Thoracic aorta (tissue), 2 donors: ENCODE measurements around the gene C1QL1. TPM values are rescaled to one million over a fixed set of nuclear protein-coding genes. Genes with fewer than 3 reads are reported as not detected.

ENCODE experiments used
- ATAC-seq: fragments of 150-250 bp; one replicate; pipeline ENCODE4 v1.8.0; 2017; ENCODE audit warnings: low read depth; ENCODE audit not compliant: insufficient number of reproducible peaks, low FRiP score
- DNase-seq: peaks from one replicate; pipeline ENCODE4 v3.0.0-alpha.2; 2020; ENCODE audit warnings: low spot score
- H3K27ac ChIP-seq, 2 donors: fragments of 200-600 bp; sonication (generic); 1 replicate in 1 of 2; 2 replicates in 1 of 2; pipeline ENCODE4 v1.5.1; 2016; ENCODE audit warnings: mild to moderate bottlenecking in 2 of 2, moderate library complexity in 2 of 2
- H3K27me3 ChIP-seq: fragments of 200-600 bp; sonication (generic); replicated peaks from 2 replicates; pipeline ENCODE4 v1.6.0; 2016; ENCODE audit warnings: mild to moderate bottlenecking; ENCODE audit not compliant: insufficient read depth
- H3K36me3 ChIP-seq: fragments of 200-600 bp; sonication (generic); one replicate; pipeline ENCODE4 v1.5.1; 2016
- H3K4me1 ChIP-seq, 2 donors: fragments of 200-600 bp; sonication (generic); 1 replicate in 1 of 2; 2 replicates in 1 of 2; pipeline versions ENCODE4 v1.5.1 to v1.6.0; 2016; ENCODE audit warnings: low read depth in 2 of 2, mild to moderate bottlenecking in 1 of 2; ENCODE audit not compliant: control insufficient read depth in 1 of 2
- H3K4me3 ChIP-seq: fragments of 200-600 bp; sonication (generic); 2 replicates; pipeline ENCODE4 v1.5.1; 2016; ENCODE audit warnings: mild to moderate bottlenecking
- H3K9me3 ChIP-seq: fragments of 200-600 bp; sonication (generic); 2 replicates; pipeline ENCODE4 v1.5.1; 2016
- total RNA-seq, 2 donors: library from RNA; depleted of rRNA; stranded (reverse); fragments of >200 nt; gene quantifications; one replicate each; pipeline versions ENCODE4 v1.1.0 to v1.2.3, GENCODE V29; 2016
- TF ChIP-seq, protein P1 (sequence below): fragments of 200-600 bp; sonication (generic); IDR thresholded peaks from one replicate; pipeline ENCODE4 v1.5.1; 2019; ENCODE audit warnings: antibody characterized with exemption

C1QL1 gene
- total RNA-seq, 2 donors from 2014 or later = 0.68 TPM; not detected in 1

DNA sequence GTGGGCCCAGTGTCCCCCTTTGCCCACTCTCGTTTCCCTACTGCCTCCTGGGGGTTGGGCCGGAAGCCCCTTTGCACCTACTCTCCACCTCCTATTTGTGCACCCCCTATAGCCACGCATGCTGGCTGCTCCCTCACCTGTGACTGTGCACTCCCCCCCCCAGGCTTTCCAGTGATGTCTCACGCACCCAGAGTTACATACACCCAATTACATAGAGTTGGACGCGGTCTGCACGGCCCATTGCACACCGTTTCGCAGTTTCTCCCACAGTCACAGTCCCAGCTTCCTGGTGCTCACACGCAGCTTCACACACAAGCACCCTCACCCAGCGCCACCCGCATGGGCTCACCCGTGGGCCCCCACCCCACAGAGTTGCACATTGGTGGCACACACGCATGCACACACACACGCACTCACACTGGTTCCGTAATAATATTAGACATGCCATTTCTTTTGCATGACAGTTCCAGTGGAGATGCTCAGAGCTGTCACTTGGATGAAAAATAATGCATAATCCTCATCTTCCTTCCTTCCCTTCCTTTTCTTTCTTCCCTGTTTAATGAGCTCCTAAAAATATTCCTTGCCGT, 21.5 kb upstream of the C1QL1 start:
- Histone ChIP-seq H3K4me3 (no peak overlapping the region), H3K36me3 (no peaks in the 10 kb centered on the region), H3K27ac (no peak overlapping the region), H3K27me3 (no peaks in the 10 kb centered on the region), H3K9me3 (no peaks in the 10 kb centered on the region), H3K4me1 (peaks cover 0 to 5% of the 10 kb centered on the region in 2 donors)
- DNase-seq (no peak), ATAC-seq (no peak)
- TF ChIP-seq, protein P1, sequence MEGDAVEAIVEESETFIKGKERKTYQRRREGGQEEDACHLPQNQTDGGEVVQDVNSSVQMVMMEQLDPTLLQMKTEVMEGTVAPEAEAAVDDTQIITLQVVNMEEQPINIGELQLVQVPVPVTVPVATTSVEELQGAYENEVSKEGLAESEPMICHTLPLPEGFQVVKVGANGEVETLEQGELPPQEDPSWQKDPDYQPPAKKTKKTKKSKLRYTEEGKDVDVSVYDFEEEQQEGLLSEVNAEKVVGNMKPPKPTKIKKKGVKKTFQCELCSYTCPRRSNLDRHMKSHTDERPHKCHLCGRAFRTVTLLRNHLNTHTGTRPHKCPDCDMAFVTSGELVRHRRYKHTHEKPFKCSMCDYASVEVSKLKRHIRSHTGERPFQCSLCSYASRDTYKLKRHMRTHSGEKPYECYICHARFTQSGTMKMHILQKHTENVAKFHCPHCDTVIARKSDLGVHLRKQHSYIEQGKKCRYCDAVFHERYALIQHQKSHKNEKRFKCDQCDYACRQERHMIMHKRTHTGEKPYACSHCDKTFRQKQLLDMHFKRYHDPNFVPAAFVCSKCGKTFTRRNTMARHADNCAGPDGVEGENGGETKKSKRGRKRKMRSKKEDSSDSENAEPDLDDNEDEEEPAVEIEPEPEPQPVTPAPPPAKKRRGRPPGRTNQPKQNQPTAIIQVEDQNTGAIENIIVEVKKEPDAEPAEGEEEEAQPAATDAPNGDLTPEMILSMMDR = no peak

DNA sequence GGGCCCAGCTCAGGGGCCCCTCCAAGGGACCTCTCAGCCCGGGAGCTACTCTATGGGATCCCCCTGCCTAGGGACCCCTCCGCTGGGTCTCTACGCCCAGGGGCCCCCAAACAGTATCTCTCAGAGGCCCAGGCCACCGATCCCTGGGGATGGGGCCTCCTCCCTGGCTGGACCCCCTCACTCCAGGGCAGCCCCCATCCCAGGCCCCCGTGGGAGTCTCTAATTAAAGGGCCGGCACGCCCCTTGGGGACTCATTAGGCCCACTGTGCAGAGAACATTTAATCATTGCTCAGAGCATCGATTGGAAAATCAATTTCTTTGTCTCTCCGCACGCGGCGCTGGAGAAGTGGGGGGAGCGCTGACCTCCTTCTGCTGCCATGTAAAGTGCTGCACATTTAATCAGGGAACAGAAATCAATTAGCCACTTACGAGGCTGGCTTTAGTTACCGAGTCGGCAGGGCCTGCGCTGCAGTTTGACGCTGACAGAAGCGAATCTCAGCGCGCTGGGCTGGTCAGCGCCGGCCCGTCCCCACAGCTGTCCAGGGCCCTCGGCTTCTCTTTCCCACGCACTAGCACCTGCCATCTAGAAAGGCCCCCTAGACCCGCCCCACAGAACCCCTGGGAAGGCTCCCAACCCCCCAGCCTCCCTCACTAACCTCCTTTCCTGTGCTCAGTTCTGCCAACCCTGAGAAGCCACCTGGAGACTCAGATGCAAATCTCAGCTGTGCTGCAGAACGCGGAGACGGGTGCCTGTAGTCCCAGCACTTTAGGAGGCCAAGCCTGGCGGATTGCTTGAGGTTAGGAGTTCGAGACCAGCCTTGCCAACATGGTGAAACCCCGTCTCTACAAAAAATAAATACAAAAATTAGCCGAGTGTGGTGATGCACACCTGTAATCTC, 20.2 kb upstream of the C1QL1 start:
- ATAC-seq (no peak), DNase-seq (no peak)
- Histone ChIP-seq H3K4me3 (no peak overlapping the region), H3K27ac (no peak overlapping the region), H3K27me3 (no peaks in the 10 kb centered on the region), H3K9me3 (no peaks in the 10 kb centered on the region), H3K36me3 (no peaks in the 10 kb centered on the region), H3K4me1 (peaks cover 0 to 5% of the 10 kb centered on the region in 2 donors)
- TF ChIP-seq, protein P1 = no peak

DNA sequence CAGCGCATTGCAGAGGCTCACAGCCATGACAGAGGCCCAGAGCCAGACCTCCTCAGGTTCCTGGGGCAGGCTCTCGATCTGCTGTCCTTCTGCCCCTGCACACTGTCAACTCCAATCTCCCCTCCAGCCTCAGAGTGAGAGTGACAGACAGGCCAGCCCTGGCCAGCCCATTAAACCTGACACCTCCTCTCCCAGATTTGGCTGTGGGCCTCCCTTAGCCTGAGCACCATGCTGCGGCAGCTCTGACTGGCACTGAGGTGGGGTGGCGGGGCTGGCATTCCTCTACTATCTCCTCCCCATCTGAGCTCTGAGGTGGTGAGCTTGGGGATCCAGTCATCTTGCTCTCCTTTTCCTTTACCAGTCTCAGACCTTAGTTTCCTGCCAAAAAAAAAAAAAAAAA, 15.5 kb upstream of the C1QL1 start:
- H3K4me3 ChIP-seq = no peak overlapping the region
- H3K36me3 ChIP-seq = no peaks in the 10 kb centered on the region
- ATAC-seq (no peak), DNase-seq (no peak)
- H3K4me1 ChIP-seq = peaks cover 0 to 5% of the 10 kb centered on the region in 2 donors
- H3K9me3 ChIP-seq = no peaks in the 10 kb centered on the region
- H3K27ac ChIP-seq = no peak overlapping the region
- TF ChIP-seq, protein P1 = no peak
- H3K27me3 ChIP-seq = no peaks in the 10 kb centered on the region

DNA sequence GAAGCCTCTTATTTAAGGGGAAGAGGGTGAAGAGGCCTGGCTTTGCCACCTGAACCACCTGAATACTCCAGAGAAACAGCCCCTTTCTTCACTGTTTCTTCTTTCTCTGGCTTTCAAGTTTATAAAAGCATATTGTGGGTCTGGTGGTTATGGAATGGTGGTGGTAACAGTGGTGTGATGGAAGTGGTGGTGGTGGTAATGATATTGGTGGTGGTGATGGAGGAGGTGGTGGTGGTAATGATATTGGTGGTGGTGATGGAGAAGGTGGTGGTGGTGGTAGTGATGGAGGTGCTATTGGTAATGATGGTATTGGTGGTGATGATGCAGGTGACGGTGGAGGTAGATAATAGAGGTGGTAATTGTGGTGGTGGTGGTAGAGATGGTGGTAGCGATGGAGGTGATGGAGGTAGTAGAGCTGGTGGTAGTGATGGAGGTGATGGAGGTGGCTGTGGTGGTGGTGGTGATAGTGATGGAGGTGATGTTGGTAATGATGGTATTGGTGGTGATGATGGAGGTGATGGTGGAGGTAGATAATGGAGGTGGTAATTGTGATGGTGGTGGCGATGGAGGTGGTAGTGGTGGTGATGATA, 14.1 kb upstream of the C1QL1 start:
- Histone ChIP-seq H3K27me3 (no peaks in the 10 kb centered on the region), H3K9me3 (no peaks in the 10 kb centered on the region), H3K36me3 (no peaks in the 10 kb centered on the region), H3K27ac (no peak overlapping the region), H3K4me3 (no peak overlapping the region), H3K4me1 (peaks cover 0 to 8% of the 10 kb centered on the region in 2 donors)
- DNase-seq (no peak), ATAC-seq (no peak)
- TF ChIP-seq, protein P1 = no peak
